Astrocyte of the spinal cord (primary cell): ENCODE results near the gene FOXRED2.

Experiments used
- DNase-seq: peaks from one replicate; pipeline ENCODE4 v3.0.0; 2011; ENCODE audit warnings: low read depth, low spot score
- H3K4me3 ChIP-seq: 2 replicates; pipeline ENCODE4 v1.5.1; 2011; ENCODE audit warnings: low read depth, mild to moderate bottlenecking, low read length, moderate library complexity
- CTCF ChIP-seq: IDR thresholded peaks from 2 replicates; pipeline ENCODE4 v1.5.1; 2012; ENCODE audit warnings: low read depth, mild to moderate bottlenecking, low read length, inconsistent platforms
- in situ Hi-C: cut with HindIII; loops from 2 replicates; pipeline ENCODE4 v1.10.0; 2017; ENCODE audit warnings: low sequenced_read_pairs

FOXRED2 gene

DNA sequence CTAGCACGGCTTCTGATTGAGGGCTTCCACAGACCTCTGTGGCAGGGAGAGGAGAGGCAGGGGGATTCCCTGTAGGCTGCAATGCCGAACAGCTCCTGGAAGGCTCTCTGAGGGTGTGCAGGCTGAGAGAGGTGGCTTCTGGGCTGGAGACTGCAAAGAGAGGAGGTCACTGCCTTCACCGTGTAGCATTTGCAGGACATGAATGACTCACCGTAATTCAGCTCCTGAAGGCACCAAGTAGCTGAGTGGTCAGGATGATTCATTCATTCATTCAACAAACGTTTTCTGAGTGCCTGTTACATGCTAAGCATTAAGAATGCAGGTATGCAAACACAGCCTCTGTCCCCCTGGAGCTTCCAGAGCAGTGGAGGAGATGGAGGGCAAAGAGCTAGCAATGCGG lies 40.1 kb upstream of the FOXRED2 start:
- no peak for TF ChIP-seq CTCF
- in situ Hi-C loops = no loop called here
- no peak overlapping the region for H3K4me3 ChIP-seq
- DNase-seq = peak; percentile 54

DNA sequence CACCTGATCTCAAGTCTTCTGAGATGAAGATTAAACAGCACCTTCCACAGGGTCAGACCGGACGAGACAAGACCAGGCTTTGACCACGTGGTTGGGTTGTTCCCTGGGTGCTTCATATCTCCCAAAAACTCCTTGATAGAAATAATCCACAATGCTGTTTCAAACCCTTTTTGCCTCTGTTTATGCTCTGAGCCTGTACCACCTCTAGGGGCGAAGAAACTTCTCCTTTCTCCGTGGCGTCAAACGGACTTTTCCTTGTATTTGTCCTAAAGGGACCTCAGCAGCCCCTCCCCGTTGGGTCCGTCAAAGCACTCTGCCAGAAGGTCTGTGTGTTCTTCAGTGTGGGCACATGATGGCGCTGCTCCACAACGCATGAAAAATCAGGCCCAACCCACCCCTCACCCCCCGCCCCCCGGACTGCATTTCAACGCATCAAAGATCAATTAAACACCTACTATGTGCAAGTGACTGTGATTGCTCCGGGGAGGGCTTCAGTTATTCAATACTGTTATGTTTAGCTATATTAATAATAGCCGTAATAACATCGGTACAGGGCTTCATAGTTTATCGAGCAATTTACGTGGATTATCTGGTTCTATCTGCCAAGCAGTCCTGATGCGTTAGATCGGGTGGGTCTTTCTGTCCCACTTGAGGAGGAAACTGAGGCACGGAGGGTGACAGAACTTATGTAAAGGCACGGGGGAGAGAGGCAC lies 39.4 kb upstream of the FOXRED2 start:
- DNase-seq = peak; percentile 47
- no peak overlapping the region for H3K4me3 ChIP-seq
- in situ Hi-C loops = no loop called here
- TF ChIP-seq CTCF = peak; percentile 62

- in situ Hi-C loops = no loop called here
- no peak overlapping the region for H3K4me3 ChIP-seq
- no peak for TF ChIP-seq CTCF
- no peak for DNase-seq
These were observed 37.3 kb upstream of the FOXRED2 start for GRCh38 chr22:36544107-36544620.

- in situ Hi-C loops = no loop called here
- TF ChIP-seq CTCF = no peak
- peak; percentile 87 for DNase-seq
- H3K4me3 ChIP-seq = no peak overlapping the region
These were observed 35.1 kb upstream of the FOXRED2 start for GRCh38 chr22:36541831-36542411.

- peak; percentile 6 for DNase-seq
- TF ChIP-seq CTCF = no peak
- in situ Hi-C loops = no loop called here
- H3K4me3 ChIP-seq = no peak overlapping the region
These were observed 34.2 kb upstream of the FOXRED2 start for GRCh38 chr22:36540867-36541642.

DNA sequence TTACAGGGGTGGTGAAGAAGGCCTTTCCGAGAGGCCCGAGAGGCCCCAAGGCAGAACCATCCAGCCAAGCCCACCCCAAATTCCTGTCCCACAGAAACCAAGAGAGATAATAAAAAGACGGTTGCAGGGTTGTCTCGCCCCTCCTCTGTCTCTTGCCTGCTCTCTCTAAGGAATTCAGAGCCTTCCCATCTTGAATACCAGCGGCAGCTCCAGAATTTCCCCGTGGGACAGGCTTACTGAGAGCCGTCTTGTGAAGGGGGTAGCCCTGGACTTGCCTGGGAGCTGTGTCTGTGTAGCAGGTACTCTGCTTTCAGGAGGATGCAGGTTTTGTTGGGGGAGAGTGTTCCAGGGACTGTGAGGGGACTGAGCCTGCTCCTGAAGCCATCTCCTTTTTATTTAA lies 31.7 kb upstream of the FOXRED2 start:
- no peak for DNase-seq
- no peak overlapping the region for H3K4me3 ChIP-seq
- in situ Hi-C loops = no loop called here
- TF ChIP-seq CTCF = no peak
